DMS 273 treated with DMSO at 0.1 percent for 48 hours (cell line): Measurements from ENCODE around the gene TAOK1.
A peak's percentile ranks its signal among the peaks of the same experiment; 100 is the strongest.

Experiments used
- DNase-seq: peaks from one replicate; lab custom pipeline; 2025; lab: John Stamatoyannopoulos, UW

TAOK1 gene

DNA sequence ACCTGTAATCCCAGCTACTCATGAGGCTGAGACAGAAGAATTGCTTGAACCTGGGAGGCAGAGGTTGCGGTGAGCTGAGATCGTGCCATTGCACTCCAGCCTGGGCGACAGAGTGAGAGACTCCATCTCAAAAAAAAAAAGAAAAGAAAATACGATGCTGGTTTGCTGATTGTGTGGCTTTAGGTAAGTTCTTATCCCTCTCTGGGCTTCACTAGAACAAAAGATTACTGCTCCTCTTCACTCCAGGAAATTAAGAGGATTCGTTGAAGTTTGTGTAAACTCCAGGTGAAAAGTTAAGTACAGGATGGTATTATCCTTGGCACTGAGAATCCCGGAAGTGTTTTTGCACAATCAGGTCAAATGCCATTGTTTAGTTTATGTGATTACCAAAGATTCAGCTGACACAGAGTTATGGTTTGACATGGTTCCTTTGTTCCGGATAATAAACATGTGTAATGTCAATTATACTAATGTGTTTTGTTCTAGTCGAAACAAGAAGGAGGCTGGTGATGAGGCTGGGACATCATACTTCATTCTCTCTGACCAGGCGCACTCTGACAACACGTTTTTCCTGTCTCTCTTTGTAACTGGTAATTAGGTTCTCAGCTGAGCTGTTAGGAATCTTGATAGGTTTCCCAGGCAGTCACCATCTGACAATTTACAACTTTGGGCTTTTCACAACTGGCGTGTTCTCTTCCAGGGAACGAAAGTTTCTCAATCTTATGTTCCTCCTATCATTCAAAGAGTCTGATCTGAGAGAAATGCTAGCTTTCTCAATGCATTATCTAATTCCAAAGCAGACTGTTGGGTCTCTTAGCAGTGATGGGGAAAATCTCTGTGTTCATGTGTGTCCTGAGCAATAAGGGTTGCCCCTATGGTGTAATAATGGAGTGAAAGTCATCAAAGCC, 10.8 kb upstream of the TAOK1 start:
- DNase-seq = no peak

DNA sequence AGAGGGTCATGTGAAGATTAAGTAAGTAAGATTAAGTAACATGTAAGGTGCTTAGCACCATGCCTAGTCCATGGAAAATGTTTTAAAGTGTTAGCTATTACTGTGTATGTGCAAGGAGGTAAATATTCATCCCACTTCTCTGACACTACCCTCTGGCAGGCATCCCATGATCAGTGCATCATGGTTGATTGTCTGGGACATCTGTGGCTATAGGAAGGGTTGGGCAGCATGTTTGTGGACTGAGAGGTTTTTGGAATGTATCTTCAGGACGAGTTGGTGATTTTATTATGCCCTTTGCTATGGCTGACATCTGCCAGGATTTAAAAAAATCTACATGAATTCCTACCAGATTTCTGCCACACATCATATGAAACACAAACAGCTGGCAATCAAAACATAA, 6.5 kb upstream of the TAOK1 start:
- no peak for DNase-seq

DNA sequence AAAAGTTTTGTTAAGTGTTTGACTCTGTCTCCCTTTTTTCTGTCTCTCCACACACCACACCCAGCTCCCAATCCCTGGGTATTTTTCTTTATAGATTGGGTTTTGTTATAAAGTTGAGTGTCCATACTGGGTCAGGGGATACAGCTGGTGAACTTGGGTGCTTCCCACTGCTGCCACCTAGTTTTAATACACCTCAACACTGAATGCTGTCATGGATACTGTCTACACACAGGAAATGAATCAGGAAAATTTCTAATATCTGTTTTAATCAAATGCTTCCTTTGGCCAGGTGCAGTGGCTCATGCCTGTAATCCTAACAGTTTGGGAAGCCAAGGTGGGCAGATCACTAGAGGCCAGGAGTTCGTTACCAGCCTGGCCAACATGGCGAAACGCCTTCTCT, 5.3 kb upstream of the TAOK1 start:
- DNase-seq = no peak

DNA sequence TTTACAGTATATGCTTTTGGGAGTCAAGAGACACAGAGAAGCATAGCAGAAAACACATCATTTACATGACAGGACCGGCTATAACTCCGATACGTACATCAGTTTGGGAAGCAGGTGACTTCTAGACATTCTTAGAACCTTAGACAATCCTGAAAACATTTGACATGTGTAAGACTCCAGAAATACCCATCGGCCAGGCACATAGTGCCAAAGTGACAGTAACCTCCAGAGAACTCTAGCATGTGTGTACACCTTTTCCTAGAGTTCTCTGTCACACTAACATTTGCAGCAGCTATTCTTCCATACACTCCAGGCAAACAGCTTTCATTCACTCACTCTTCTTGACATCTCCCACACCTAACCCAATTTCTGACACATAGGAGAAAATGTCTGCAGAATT, 3.4 kb upstream of the TAOK1 start:
- DNase-seq = no peak

DNA sequence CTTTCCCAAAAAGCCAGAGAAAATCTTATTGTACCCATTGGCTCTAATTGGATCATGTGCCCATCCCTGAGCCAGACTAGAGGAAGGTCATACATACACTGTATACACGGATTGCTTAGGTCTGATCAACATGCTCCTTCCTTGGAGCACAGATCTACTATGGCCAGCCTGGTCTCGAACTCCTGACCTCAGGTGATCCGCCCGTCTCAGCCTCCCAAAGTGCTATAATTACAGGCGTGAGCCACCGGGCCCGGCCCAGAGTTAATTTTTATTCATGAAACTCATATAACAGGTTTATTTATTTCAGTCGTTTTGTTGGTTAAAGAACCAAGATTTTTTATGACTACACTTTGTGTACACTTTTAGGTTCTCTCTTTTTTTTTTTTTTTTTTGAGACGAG, 1.2 kb upstream of the TAOK1 start:
- no peak for DNase-seq

DNA sequence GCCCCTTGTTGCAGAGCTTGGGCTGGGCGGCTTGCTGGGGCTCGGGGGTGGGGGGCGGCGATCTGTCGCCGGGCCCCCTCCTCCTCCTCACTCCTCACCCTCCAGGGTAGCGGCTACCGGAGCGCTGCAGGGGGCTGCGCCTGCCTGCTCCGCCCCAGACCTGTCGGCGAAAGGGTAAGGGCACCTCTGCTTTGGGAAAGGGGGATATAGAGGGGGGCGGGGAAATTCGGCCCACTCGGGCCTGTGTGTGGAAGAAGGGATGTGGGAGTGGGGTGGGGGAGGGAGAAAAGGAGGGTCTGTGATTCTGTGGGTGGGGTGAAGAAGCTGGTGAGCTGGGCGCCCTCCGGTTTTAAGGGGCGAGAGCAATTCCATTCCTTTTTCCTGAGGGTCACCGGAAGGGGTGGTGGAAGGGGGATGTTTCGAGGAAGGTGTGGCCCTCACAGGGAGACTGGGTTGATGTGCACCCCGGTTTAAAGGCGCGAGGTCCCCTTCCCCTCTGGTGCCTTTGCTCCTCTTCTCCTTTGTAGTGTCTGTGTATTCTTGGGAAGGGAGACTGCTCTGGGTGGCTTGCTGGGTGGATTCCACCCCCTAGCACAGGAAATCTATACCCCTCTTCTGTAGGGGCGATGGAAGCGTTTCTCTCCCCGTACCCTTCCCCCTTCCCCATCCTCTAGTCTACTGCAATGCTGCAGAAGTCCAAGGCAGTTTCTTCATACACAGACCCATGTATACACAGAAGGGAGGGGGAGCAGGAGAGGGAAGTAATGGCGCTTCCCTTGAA, 878 bp downstream of the TAOK1 start:
- peak; percentile 15 for DNase-seq

DNA sequence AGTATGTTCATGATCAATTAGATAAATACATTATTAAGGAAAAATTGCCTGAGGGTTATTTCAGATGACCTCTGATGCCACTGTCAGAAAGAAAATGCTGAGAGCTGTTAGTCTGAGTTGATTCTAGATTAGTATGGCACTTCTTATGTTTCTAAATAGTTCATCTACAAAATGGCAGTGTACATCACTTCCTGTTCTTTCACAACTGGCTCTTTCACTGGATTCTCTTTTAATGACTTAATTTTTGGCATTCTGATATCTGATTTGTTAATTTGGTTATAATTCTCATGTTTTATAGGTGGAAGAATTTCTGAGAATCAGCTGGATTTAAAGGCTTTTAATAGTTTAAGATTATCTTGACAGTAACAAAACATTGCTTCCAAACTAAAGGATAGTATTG, 3.3 kb downstream of the TAOK1 start:
- no peak for DNase-seq

DNA sequence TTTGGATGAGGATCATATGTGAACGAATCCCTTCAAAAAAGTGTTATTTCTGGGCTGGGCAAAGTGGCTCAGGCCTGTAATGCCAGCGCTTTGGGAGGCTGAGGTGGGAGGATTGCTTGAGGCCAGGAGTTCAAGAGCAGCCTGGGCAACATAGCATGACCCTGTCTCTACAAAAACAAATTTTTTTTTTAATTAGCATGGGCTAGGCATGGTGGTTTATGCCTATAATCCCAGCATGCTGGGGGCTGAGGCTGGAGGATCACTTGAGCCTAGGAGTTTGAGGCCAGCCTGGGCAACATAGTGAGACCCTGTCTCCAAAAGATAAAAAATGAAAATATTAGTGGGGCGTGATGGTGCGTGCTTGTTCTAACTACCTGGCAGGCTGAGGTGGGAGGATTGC, 4.6 kb downstream of the TAOK1 start:
- DNase-seq = no peak

DNA sequence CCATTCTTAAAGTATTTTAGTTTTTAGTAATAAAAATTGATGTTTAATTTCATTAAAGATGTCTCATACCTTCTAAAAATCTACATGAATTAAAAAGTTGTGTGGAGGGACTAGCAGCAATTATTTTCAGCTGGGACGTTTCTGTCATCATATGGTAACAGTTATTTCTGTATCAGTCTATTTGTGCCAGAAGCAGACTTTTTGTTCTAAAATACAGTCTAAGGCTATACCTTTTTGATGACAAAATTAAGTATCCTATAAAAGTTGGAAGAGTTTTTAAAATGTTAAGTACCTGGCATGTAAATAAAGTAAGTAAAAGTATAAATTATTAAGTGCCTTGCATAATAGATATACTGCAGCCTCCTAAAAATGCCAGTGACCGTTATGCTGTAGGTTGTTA, 5.9 kb downstream of the TAOK1 start:
- no peak for DNase-seq

DNA sequence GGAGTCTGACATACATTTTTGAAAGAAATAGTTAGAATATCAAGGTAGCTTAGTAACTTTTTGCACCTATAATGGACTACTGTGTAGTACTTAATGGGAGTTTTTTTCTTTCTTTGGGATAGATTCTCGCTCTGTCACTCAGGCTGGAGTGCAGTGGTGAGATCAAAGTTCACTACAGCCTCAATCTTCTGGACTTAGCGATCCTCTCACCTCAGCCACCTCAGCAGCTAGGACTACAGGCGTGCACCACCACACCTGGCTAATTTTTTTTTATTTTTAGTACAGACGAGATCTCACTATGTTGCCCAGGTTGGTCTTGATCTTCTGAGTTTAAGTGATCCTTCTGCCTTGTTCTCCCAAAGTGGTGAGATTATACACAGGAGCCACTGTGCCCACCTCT, 9.5 kb downstream of the TAOK1 start:
- DNase-seq = no peak

DNA sequence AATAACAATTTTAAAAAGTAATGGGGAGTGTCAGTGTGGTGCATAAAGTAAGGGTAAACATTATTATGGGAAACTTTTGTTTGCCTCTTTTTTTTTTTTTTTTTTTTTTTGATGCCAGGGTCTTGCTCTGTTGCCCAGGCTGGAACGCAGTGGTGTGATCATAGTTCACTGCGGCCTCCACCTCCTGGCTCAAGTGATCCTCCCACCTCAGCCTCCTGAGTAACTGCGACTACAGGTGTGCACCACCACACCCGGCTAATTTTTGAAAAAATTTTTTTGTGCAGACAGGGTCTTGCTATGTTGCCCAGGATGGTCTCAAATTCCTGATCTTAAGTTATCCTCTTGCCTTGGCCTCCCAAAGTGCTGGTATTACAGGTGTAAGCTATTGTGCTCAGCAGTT, 10.7 kb downstream of the TAOK1 start:
- DNase-seq = no peak

DNA sequence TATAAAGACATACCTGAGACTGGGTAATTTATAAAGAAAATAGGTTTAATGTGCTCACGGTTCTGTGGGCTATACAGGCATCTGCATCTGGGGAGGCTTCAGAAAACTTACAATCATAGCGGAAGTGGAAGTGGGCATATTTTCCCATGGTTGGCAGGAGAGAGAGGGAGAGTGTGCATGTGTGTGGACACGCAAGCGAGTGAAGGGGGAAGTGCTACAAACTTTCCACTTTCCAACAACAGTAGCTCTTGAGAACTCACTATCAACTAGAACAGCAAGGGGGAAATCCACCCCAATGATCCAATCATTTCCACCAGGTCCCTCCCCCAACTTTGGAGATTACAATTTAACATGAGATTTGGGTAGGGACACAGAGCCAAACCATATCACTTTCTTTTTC, 11.1 kb downstream of the TAOK1 start:
- DNase-seq = no peak

DNA sequence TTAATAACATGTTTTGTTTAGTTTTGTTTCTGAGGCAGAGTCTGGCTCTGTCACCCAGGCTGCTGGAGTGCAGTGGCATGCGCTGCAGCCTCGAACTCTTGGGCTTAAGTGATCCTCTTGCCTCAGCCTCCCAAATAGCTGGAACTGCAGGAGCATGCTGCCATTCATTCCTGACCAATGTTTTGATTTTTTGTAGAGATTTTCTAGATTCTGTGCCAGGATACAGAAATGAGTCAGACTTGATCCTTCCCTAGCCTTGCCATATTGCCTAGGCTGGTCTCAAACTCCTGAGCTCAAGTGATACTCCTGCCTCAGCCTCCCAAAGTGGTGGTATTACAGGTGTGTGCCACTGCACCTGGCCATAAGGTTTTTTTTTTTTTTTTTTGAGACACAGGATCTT, 17.7 kb downstream of the TAOK1 start:
- DNase-seq = no peak

DNA sequence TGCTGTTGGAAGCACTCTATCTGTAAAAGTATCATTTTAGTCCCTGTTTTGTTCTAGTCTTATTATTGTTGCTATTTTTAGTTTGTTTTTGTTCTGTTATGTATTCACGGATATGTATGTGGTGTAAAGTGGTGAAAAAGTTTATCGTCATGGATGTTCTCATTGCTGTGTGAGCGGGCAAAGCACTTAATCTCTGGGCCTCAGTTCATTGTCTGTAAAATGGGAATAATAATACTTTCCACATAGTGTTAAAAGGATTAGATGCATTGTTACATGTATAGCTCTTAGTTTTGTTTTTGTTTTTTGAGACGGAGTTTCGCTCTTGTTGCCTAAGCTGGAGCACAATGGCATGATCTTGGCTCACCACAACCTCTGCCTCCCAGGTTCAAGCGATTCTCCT, 19.8 kb downstream of the TAOK1 start:
- DNase-seq = no peak

DNA sequence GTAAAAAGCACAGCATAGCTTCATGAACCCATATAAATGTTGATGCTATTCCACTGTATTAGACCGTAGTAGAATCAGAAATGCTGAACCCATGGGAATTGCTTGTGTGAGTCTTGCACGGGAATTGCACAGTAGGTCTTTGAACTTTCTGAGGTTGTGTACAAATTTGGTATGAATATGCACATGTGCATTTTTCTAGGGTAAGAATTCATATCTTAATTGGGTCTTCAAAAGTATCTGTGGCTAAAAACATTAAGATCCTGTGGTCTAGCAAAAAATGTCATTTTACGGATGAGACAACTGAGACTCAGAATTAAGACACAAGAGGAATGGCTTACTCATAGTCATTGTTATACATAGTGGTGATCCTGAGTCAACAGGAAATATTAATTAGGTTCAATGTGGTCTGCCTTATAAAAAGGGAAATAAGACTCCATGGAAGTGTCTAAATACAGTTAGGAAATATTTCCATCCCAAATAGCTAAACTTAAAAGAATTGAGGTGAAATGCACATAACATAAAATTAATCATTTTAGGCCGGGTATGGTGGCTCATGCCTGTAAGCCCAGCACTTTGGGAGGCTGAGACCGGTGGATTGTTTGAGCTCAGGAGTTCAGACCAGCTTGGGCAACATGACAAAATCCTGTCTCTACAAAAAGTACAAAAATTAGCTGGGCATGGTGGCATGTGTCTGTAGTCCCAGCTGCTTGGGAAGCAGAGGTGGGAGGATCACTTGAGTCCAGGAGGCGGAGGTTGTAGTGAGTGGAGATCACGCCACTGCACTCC, 22.8 kb downstream of the TAOK1 start:
- DNase-seq = no peak

DNA sequence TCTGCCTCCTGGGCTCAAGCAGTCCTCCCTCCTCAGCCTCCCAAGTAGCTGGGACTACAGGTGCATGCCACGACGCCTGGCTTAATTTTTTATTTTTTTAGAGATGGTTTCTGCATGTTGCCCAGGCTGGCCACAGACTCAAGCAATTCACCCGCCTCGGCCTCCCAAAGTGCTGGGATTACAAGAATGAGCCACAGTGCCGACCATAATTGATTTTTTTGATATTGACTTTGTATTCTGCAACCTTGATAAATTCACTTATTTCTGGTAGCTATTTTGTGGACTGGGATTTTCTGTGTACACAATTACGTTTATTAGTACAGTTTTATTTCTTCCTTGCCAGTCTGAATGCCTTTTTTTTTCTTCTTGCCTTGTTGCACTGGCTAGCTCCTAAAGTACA, 30.0 kb downstream of the TAOK1 start:
- DNase-seq = no peak

DNA sequence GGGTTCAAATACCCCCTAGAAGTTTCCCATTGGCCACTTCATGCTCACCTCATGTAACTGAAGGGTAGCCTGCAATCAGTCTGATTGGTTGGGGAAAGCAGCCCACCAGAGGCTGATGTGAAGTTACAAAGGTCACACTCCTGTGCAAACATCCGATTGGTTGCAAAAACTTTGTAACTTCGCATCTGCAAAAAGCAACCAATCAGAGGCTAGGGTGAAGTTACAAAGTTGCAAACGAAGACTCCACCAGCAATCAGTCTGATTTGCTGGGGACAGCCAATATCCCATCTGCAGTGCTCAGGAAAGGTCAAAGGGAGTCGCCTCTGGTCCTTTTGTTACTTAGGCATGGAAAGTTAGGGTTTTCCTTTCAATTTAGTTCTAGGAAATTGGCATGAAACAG, 40.1 kb downstream of the TAOK1 start:
- DNase-seq = no peak

DNA sequence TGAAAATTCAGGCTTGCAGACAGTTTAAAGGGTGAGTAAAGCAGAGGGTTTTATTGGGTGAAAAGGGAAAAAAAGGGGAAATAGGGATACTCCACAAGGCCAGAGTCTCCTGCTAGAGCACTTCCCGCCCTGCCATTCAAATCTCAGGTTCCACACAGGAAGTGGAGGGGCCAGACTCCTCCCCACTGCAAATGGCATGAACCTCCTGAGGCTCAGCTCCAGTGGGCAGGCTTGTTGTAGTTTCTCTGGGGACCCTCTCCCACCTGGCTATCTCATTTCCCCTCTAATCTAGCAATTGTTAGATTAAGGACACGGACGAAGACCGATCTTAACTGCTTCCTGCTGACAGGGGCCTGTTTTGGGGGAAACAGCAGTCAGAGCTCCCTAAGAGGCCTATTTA, 43.4 kb downstream of the TAOK1 start:
- no peak for DNase-seq

DNA sequence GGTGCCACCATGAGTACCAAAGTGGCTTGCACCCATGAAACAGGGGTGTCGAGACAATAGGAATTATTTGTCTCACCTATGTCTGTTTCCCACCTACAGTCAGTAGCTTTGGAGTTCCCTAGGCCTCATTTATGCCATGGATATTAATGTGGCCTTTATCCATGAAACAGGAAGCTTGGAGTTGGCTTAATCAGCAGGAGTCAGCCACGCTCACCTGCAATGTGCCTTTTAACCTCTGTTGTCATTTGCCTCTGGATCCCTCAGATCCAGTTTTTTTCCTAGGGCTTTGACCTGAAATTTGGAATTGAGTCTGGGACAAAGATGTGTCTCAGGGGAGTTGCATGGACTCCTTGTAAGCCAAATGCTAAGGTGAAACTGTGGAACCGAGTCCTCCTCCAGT, 44.4 kb downstream of the TAOK1 start:
- no peak for DNase-seq

DNA sequence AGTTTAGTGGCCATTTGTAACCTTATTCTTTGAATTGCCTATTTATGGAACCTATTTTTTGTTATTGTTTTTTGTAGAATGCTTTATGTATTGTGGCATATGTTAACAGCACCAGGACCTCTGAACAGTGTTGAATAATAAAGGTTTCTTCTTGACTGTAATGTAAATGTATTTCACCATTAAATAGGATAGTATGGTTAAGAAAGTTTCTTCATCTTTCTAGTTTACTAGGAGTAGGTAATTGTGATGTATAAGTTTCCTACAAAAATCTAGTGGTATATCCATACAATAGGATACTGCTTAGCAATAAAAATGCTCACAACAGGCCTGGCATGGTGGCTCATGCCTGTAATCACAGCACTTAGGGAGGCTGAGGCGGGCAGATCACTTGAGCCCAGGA, 52.3 kb downstream of the TAOK1 start:
- DNase-seq = no peak

DNA sequence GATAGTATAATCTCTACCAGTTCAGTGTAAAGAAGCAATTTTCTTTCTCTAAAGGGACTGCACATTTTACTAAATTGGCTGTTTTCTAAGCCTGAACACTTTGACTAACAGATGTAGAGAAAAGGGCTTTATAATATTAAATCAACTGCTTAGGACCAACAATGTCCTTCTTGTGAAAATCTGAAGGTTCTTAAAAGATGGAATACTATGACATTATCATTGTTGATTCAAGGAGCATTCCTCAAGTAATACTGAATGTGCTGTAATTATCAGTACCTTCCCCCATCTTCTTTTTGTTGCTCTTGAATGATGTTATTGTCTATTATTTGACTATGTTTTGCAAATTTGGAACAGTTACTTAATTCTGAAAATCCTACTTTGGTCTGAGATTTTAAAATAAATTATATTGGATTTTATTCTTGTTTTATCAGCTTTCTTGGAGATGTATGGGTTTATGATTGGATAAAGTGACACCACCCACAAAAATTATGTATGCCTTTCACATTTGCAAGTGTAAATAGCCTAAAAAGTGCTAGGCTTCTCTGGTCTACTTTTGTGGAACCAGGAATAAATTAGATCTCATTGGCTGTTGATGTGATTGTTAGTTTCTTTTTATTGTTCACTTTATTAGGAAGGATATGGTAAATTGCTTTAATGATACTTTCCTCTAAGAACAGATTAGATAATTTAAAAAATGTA, 53.0 kb downstream of the TAOK1 start:
- DNase-seq = no peak

DNA sequence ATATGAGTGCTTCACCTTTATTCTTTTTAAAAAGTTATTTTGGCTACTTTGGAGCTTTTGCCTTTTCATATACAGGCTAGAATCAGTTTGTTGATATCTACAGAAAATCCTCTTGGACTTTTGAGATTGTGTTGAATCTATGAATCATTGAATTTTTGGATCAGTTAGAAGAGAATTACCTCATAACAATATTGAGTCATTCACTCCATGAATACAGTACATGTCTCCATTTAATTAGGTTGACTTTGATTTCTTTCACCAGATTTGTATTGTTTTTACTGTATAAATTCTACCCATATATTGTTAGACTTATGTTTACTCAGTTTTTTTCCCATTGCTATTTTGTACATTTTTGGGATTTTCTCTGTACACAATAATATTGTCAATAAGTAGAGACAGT, 54.4 kb downstream of the TAOK1 start:
- DNase-seq = no peak
